Endothelial cell of umbilical vein (primary cell): ENCODE data around the gene CASP5. TPM values are rescaled to one million over a fixed set of nuclear protein-coding genes. Genes with fewer than 3 reads are reported as not detected.

Experiments
- BruUV-seq: library from RNA; stranded (reverse); fragments of 400-500 nt; replicated peaks from 2 replicates; lab custom pipeline; 2021; lab: Mats Ljungman, UMichigan
- CTCF ChIA-PET: fragments of 300-600, 350-600 bp; sonication (Branson Sonifier 250); formaldehyde crosslinking; loops from one replicate; lab custom pipeline; 2021; ENCODE audit warnings: antibody characterized with exemption, inconsistent platforms; lab: Charles Lee
- POLR2A ChIA-PET: fragments of 300-600, 350-600 bp; sonication (Branson Sonifier 250); formaldehyde crosslinking; loops from one replicate; lab custom pipeline; 2021; ENCODE audit warnings: antibody characterized with exemption, inconsistent platforms; lab: Charles Lee
- DNase-seq: peaks from one replicate; pipeline ENCODE4 v3.0.0-alpha.2; 2011; ENCODE audit warnings: low read depth, low spot score
- FAIRE-seq: peaks from 2 replicates; lab custom pipeline; 2011; peaks lifted over from hg19 to GRCh38; lab: Jason Lieb, UNC
- H2AFZ ChIP-seq: 2 replicates; pipeline ENCODE4 v1.6.0; 2012; ENCODE audit warnings: low read depth, low read length, control low read depth, inconsistent platforms
- H3K27ac ChIP-seq: 2 replicates; pipeline ENCODE4 v1.5.1; 2011; ENCODE audit warnings: low read depth, mild to moderate bottlenecking, control low read depth, low read length, moderate library complexity; ENCODE audit not compliant: insufficient read depth
- H3K27me3 ChIP-seq, 2 experiments: 2 replicates each; pipeline versions ENCODE4 v1.6.0 to v1.6.1; 2011; ENCODE audit warnings: low read length in 2 of 2, mixed read lengths in 1 of 2; ENCODE audit not compliant: control insufficient read depth in 2 of 2, insufficient read depth in 2 of 2
- H3K36me3 ChIP-seq, 2 experiments: 2 replicates in 1 of 2; 3 replicates in 1 of 2; pipeline ENCODE4 v1.5.1; 2011; ENCODE audit warnings: low read length in 2 of 2, mild to moderate bottlenecking in 1 of 2, moderate library complexity in 1 of 2; ENCODE audit not compliant: control insufficient read depth in 2 of 2, insufficient read depth in 2 of 2; ENCODE audit errors: extremely low read depth in 1 of 2
- H3K4me1 ChIP-seq: 3 replicates; pipeline ENCODE4 v1.5.1; 2011; ENCODE audit warnings: mild to moderate bottlenecking, low read length; ENCODE audit not compliant: control insufficient read depth, insufficient read depth; ENCODE audit errors: extremely low read depth
- H3K4me2 ChIP-seq: 2 replicates; pipeline ENCODE4 v1.6.1; 2011; ENCODE audit warnings: low read length, control low read depth, mixed read lengths; ENCODE audit not compliant: insufficient read depth
- H3K4me3 ChIP-seq, 3 experiments: fragments of 200-600 bp in 1 of 3; sonication (generic), shearing (Covaris generic) in 1 of 3; replicated peaks in 1 of 3; 2 replicates each; pipeline ENCODE4 v1.5.1; 2011 to 2016; ENCODE audit warnings: control low read depth in 3 of 3, low read length in 3 of 3, mild to moderate bottlenecking in 2 of 3, inconsistent platforms in 1 of 3, low read depth in 1 of 3, moderate library complexity in 1 of 3; ENCODE audit not compliant: insufficient read depth in 1 of 3
- H3K79me2 ChIP-seq: 2 replicates; pipeline ENCODE4 v1.6.0; 2012; ENCODE audit warnings: low read length, inconsistent platforms; ENCODE audit not compliant: control insufficient read depth, insufficient read depth
- H3K9ac ChIP-seq: replicated peaks from 2 replicates; pipeline ENCODE3; 2011; ENCODE audit warnings: low read length, control low read depth; ENCODE audit not compliant: insufficient read depth; ENCODE audit errors: extremely low read depth
- H3K9me1 ChIP-seq: replicated peaks from 3 replicates; pipeline ENCODE4 v1.6.0; 2011; ENCODE audit warnings: mild to moderate bottlenecking, low read length; ENCODE audit not compliant: control insufficient read depth, insufficient read depth; ENCODE audit errors: extremely low read depth
- H3K9me3 ChIP-seq: replicated peaks from 2 replicates; pipeline ENCODE4 v1.5.1; 2012; ENCODE audit warnings: low read length, inconsistent platforms; ENCODE audit not compliant: control insufficient read depth, insufficient read depth
- H4K20me1 ChIP-seq: replicated peaks from 2 replicates; pipeline ENCODE3; 2011; ENCODE audit warnings: mild to moderate bottlenecking, low read length; ENCODE audit not compliant: control insufficient read depth, insufficient read depth; ENCODE audit errors: extremely low read depth
- EZH2 ChIP-seq: IDR thresholded peaks from 2 replicates; pipeline ENCODE4 v1.6.1; 2012; ENCODE audit warnings: borderline replicate concordance, low read depth, mild to moderate bottlenecking, moderate library complexity, low read length, inconsistent platforms; ENCODE audit not compliant: severe bottlenecking
- FOS ChIP-seq: IDR thresholded peaks from 2 replicates; pipeline ENCODE4 v1.6.1; 2011; ENCODE audit warnings: mild to moderate bottlenecking, low read length, moderate library complexity, borderline replicate concordance; ENCODE audit not compliant: insufficient read depth
- GATA2 ChIP-seq: IDR thresholded peaks from 2 replicates; pipeline ENCODE4 v1.7.0; 2011; ENCODE audit warnings: low read depth, mild to moderate bottlenecking, moderate library complexity, mixed read lengths, low read length; ENCODE audit not compliant: insufficient read length, insufficient read depth
- JUN ChIP-seq: IDR thresholded peaks from 2 replicates; pipeline ENCODE4 v1.6.1; 2011; ENCODE audit warnings: borderline replicate concordance, low read depth; ENCODE audit not compliant: insufficient read length, insufficient read depth
- MYC ChIP-seq: IDR thresholded peaks from one replicate; pipeline ENCODE4 v1.6.1; 2011; ENCODE audit warnings: mild to moderate bottlenecking, low read depth, low read length
- POLR2A ChIP-seq: IDR thresholded peaks from 2 replicates; pipeline ENCODE4 v1.6.1; 2012; ENCODE audit warnings: low read depth, mild to moderate bottlenecking, control low read depth, low read length
- POLR2AphosphoS5 ChIP-seq: IDR thresholded peaks from 2 replicates; pipeline ENCODE4 v1.6.1; 2012; ENCODE audit warnings: low read depth, mild to moderate bottlenecking, control low read depth, low read length, moderate library complexity; ENCODE audit not compliant: insufficient read depth
- dilution Hi-C: fragments of 300-500 bp; cut with MboI; formaldehyde crosslinking; loops from one replicate; pipeline ENCODE4 v1.15.0; 2019; ENCODE audit warnings: low sequenced_read_pairs; ENCODE audit not compliant: extremely low pct_ligation_motif_present
- intact Hi-C: fragments of 100-400 bp; cut with micrococcal nuclease; formaldehyde crosslinking; loops from one replicate; pipeline ENCODE4 v1.10.0; 2022
- polyA plus RNA-seq, 4 experiments: library from polyadenylated mRNA; depleted of rRNA in 3 of 4; stranded (reverse) in 3 of 4; unstranded in 1 of 4; fragments of >200 nt; gene quantifications; 2 replicates each; pipeline versions ENCODE4 v1.2.1 to v1.2.3, GENCODE V29; 2011 to 2012; ENCODE audit warnings: missing spikeins in 1 of 4
- total RNA-seq: library from RNA; stranded (reverse); gene quantifications from 2 replicates; pipeline ENCODE4 v1.2.3, GENCODE V29; 2021
- TF ChIP-seq, protein P1 (sequence below), 2 donors: IDR thresholded peaks; 1 replicate in 1 of 2; 2 replicates in 1 of 2; pipeline ENCODE4 v1.5.1; 2011; ENCODE audit warnings: low read length in 2 of 2, mild to moderate bottlenecking in 2 of 2, moderate library complexity in 2 of 2, control low read depth in 1 of 2, inconsistent platforms in 1 of 2, low read depth in 1 of 2; ENCODE audit not compliant: insufficient read depth in 1 of 2; ENCODE audit errors: extremely low read depth in 1 of 2
- TF ChIP-seq, protein P2 (sequence below): IDR thresholded peaks from 2 replicates; pipeline ENCODE4 v1.6.1; 2011; ENCODE audit not compliant: insufficient read depth, insufficient read length

CASP5 gene
- total and polyA plus RNA-seq, 2 donors (not counting 3 experiments of a cell fraction or from before 2014, with no cell fraction given) = not detected

- Histone ChIP-seq H3K27me3 (no peaks in the 10 kb centered on the region), H3K9me3 (no peaks in the 10 kb centered on the region), H3K4me1 (peaks cover 20% of the 10 kb centered on the region), H3K4me3 (peak overlapping the region; percentile 48 to 93 (median 91)), H3K9ac (peak overlapping the region; percentile 97), H3K36me3 (no peaks in the 10 kb centered on the region), H3K27ac (peak overlapping the region; percentile 92), H3K4me2 (peak overlapping the region; percentile 95), H3K9me1 (no peaks in the 10 kb centered on the region), H4K20me1 (no peaks in the 10 kb centered on the region), H3K79me2 (peaks cover 35% of the 10 kb centered on the region), H2AFZ (peak overlapping the region; percentile 95)
- DNase-seq = peak; percentile 64
- FAIRE-seq = no peak
- ChIA-PET CTCF (interaction anchor here (0.6 to 3.7 kb wide), 8 partner anchors 9 to 359 kb away, joined by 3 to 17 read pairs (median 4); partner anchors contain the start of gene CASP12), POLR2A (no interaction called here)
- TSS peak; percentile 81 for BruUV-seq
- dilution Hi-C loops = no loop called here
- TF ChIP-seq POLR2AphosphoS5 (no peak), JUN (no peak), MYC (no peak), EZH2 (no peak), POLR2A (no peak), FOS (no peak), GATA2 (no peak)
- TF ChIP-seq, protein P1, sequence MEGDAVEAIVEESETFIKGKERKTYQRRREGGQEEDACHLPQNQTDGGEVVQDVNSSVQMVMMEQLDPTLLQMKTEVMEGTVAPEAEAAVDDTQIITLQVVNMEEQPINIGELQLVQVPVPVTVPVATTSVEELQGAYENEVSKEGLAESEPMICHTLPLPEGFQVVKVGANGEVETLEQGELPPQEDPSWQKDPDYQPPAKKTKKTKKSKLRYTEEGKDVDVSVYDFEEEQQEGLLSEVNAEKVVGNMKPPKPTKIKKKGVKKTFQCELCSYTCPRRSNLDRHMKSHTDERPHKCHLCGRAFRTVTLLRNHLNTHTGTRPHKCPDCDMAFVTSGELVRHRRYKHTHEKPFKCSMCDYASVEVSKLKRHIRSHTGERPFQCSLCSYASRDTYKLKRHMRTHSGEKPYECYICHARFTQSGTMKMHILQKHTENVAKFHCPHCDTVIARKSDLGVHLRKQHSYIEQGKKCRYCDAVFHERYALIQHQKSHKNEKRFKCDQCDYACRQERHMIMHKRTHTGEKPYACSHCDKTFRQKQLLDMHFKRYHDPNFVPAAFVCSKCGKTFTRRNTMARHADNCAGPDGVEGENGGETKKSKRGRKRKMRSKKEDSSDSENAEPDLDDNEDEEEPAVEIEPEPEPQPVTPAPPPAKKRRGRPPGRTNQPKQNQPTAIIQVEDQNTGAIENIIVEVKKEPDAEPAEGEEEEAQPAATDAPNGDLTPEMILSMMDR (IDR thresholded peaks at IDR 0.05; ENCODE audit: extremely low read depth in 1 of 2, insufficient read depth in 1 of 2, low read depth in 1 of 2, low read length in 2 of 2) = no peak
- TF ChIP-seq, protein P2, sequence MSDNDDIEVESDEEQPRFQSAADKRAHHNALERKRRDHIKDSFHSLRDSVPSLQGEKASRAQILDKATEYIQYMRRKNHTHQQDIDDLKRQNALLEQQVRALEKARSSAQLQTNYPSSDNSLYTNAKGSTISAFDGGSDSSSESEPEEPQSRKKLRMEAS = no peak
- intact Hi-C loops = loop anchor here (1.0 to 10.0 kb wide), 8 partner anchors 51 to 606 kb away; partner anchors contain the start of gene CASP12
Measured at GRCh38 chr11:104968856-104969776, 53.9 kb downstream of the CASP5 start.
